ENCODE data around the gene PTGDR. TPM values are rescaled to one million over a fixed set of nuclear protein-coding genes. Genes with fewer than 3 reads are reported as not detected.

Gene PTGDR
- total and polyA plus RNA-seq, 9 donors: 0.16 to 0.71 (median 0.41) TPM

- Histone ChIP-seq H3K9me3 (replicated peaks; ENCODE audit: control insufficient read depth, low read depth, low read length) (no peaks in the 10 kb centered on the region), H3K27me3 (ENCODE audit: control insufficient read depth, insufficient read depth, low read length) (peaks cover 21% of the 10 kb centered on the region)
These were observed 4.3 kb upstream of the PTGDR start for GRCh38 chr14:52263190-52263589.

GRCh38 chr14:52265253-52265652, 2.2 kb upstream of the PTGDR start:
- H3K27ac ChIP-seq (ENCODE audit: low read length): no peak overlapping the region
- H3K36me3 ChIP-seq (ENCODE audit: control insufficient read depth, insufficient read depth, low read length): no peaks in the 10 kb centered on the region
- H3K4me3 ChIP-seq (ENCODE audit: low read length): no peak overlapping the region
- no peak for DNase-seq
- WGBS (ENCODE audit: insufficient coverage): 92% methylated on average over 2 of the region's 5 CpGs
- no peaks in the 10 kb centered on the region for H3K9me3 ChIP-seq (replicated peaks; ENCODE audit: control insufficient read depth, low read depth, low read length)
- peaks cover 37% of the 10 kb centered on the region for H3K27me3 ChIP-seq (ENCODE audit: control insufficient read depth, insufficient read depth, low read length)
- H3K4me1 ChIP-seq (ENCODE audit: control insufficient read depth, insufficient read depth, low read length): peaks cover 21% of the 10 kb centered on the region

More at GRCh38 chr14:52263190-52263589, 4.3 kb upstream of the PTGDR start:
- Histone ChIP-seq H3K27ac (ENCODE audit: low read length) (no peak overlapping the region), H3K4me3 (ENCODE audit: low read length) (no peak overlapping the region), H3K4me1 (ENCODE audit: control insufficient read depth, insufficient read depth, low read length) (peaks cover 11% of the 10 kb centered on the region), H3K36me3 (ENCODE audit: control insufficient read depth, insufficient read depth, low read length) (no peaks in the 10 kb centered on the region)
- no peak for DNase-seq

- Histone ChIP-seq H3K9me3 (replicated peaks; ENCODE audit: control insufficient read depth, low read depth, low read length) (no peaks in the 10 kb centered on the region), H3K4me1 (ENCODE audit: control insufficient read depth, insufficient read depth, low read length) (peaks cover 21% of the 10 kb centered on the region), H3K27me3 (ENCODE audit: control insufficient read depth, insufficient read depth, low read length) (peaks cover 37% of the 10 kb centered on the region), H3K27ac (ENCODE audit: low read length) (no peak overlapping the region), H3K4me3 (ENCODE audit: low read length) (no peak overlapping the region), H3K36me3 (ENCODE audit: control insufficient read depth, insufficient read depth, low read length) (no peaks in the 10 kb centered on the region)
- WGBS (ENCODE audit: insufficient coverage): 63% methylated on average over 3 of the region's 3 CpGs
- DNase-seq: peak; percentile 39
These were observed 1.3 kb upstream of the PTGDR start for GRCh38 chr14:52266179-52266578.

GRCh38 chr14:52266782-52267181, 716 bp upstream of the PTGDR start:
- H3K9me3 ChIP-seq (replicated peaks; ENCODE audit: control insufficient read depth, low read depth, low read length): no peaks in the 10 kb centered on the region
- H3K4me1 ChIP-seq (ENCODE audit: control insufficient read depth, insufficient read depth, low read length): peaks cover 21% of the 10 kb centered on the region
- H3K4me3 ChIP-seq (ENCODE audit: low read length): no peak overlapping the region
- no peak overlapping the region for H3K27ac ChIP-seq (ENCODE audit: low read length)
- 62% methylated on average over 3 of the region's 5 CpGs for WGBS (ENCODE audit: insufficient coverage)
- peaks cover 37% of the 10 kb centered on the region for H3K27me3 ChIP-seq (ENCODE audit: control insufficient read depth, insufficient read depth, low read length)
- no peaks in the 10 kb centered on the region for H3K36me3 ChIP-seq (ENCODE audit: control insufficient read depth, insufficient read depth, low read length)
- no peak for DNase-seq

- Histone ChIP-seq H3K9me3 (replicated peaks; ENCODE audit: control insufficient read depth, low read depth, low read length) (no peaks in the 10 kb centered on the region), H3K27ac (ENCODE audit: low read length) (no peak overlapping the region), H3K27me3 (ENCODE audit: control insufficient read depth, insufficient read depth, low read length) (peaks cover 39% of the 10 kb centered on the region), H3K4me3 (ENCODE audit: low read length) (peak overlapping the region; percentile 30), H3K4me1 (ENCODE audit: control insufficient read depth, insufficient read depth, low read length) (peaks cover 21% of the 10 kb centered on the region), H3K36me3 (ENCODE audit: control insufficient read depth, insufficient read depth, low read length) (no peaks in the 10 kb centered on the region)
- DNase-seq: peak; percentile 32
- 1% methylated on average over 40 of the region's 54 CpGs for WGBS (ENCODE audit: insufficient coverage)
These were observed 972 bp downstream of the PTGDR start for GRCh38 chr14:52268279-52269061.

GRCh38 chr14:52269100-52269499, 1.6 kb downstream of the PTGDR start:
- 27% methylated on average over 13 of the region's 17 CpGs for WGBS (ENCODE audit: insufficient coverage)
- no peaks in the 10 kb centered on the region for H3K36me3 ChIP-seq (ENCODE audit: control insufficient read depth, insufficient read depth, low read length)
- H3K4me1 ChIP-seq (ENCODE audit: control insufficient read depth, insufficient read depth, low read length): peaks cover 21% of the 10 kb centered on the region
- H3K27ac ChIP-seq (ENCODE audit: low read length): no peak overlapping the region
- no peak for DNase-seq
- H3K27me3 ChIP-seq (ENCODE audit: control insufficient read depth, insufficient read depth, low read length): peaks cover 38% of the 10 kb centered on the region
- H3K9me3 ChIP-seq (replicated peaks; ENCODE audit: control insufficient read depth, low read depth, low read length): no peaks in the 10 kb centered on the region
- peak overlapping the region; percentile 30 for H3K4me3 ChIP-seq (ENCODE audit: low read length)

GRCh38 chr14:52269982-52270381, 2.5 kb downstream of the PTGDR start:
- peaks cover 21% of the 10 kb centered on the region for H3K4me1 ChIP-seq (ENCODE audit: control insufficient read depth, insufficient read depth, low read length)
- H3K27me3 ChIP-seq (ENCODE audit: control insufficient read depth, insufficient read depth, low read length): peaks cover 41% of the 10 kb centered on the region
- peak; percentile 94 for DNase-seq
- H3K36me3 ChIP-seq (ENCODE audit: control insufficient read depth, insufficient read depth, low read length): no peaks in the 10 kb centered on the region
- no peak overlapping the region for H3K27ac ChIP-seq (ENCODE audit: low read length)
- no peak overlapping the region for H3K4me3 ChIP-seq (ENCODE audit: low read length)
- H3K9me3 ChIP-seq (replicated peaks; ENCODE audit: control insufficient read depth, low read depth, low read length): no peaks in the 10 kb centered on the region
- WGBS (ENCODE audit: insufficient coverage): 51% methylated on average over 8 of the region's 8 CpGs

GRCh38 chr14:52271538-52271937, 4.0 kb downstream of the PTGDR start:
- no peaks in the 10 kb centered on the region for H3K36me3 ChIP-seq (ENCODE audit: control insufficient read depth, insufficient read depth, low read length)
- DNase-seq: no peak
- peaks cover 19% of the 10 kb centered on the region for H3K4me1 ChIP-seq (ENCODE audit: control insufficient read depth, insufficient read depth, low read length)
- H3K4me3 ChIP-seq (ENCODE audit: low read length): no peak overlapping the region
- H3K27ac ChIP-seq (ENCODE audit: low read length): no peak overlapping the region
- peaks cover 39% of the 10 kb centered on the region for H3K27me3 ChIP-seq (ENCODE audit: control insufficient read depth, insufficient read depth, low read length)
- no CpG with 5 or more reads among the region's 1 CpG for WGBS (ENCODE audit: insufficient coverage)
- H3K9me3 ChIP-seq (replicated peaks; ENCODE audit: control insufficient read depth, low read depth, low read length): no peaks in the 10 kb centered on the region

- no peak for DNase-seq
- Histone ChIP-seq H3K36me3 (ENCODE audit: control insufficient read depth, insufficient read depth, low read length) (no peaks in the 10 kb centered on the region), H3K27ac (ENCODE audit: low read length) (no peak overlapping the region), H3K4me1 (ENCODE audit: control insufficient read depth, insufficient read depth, low read length) (peaks cover 16% of the 10 kb centered on the region), H3K4me3 (ENCODE audit: low read length) (no peak overlapping the region), H3K27me3 (ENCODE audit: control insufficient read depth, insufficient read depth, low read length) (peaks cover 31% of the 10 kb centered on the region), H3K9me3 (replicated peaks; ENCODE audit: control insufficient read depth, low read depth, low read length) (no peaks in the 10 kb centered on the region)
- 100% methylated on average over 1 of the region's 3 CpGs for WGBS (ENCODE audit: insufficient coverage)
These were observed 4.9 kb downstream of the PTGDR start for GRCh38 chr14:52272375-52272774.

GRCh38 chr14:52275372-52275771, 7.9 kb downstream of the PTGDR start:
- DNase-seq: no peak
- WGBS (ENCODE audit: insufficient coverage): no CpG with 5 or more reads among the region's 3 CpGs
- no peaks in the 10 kb centered on the region for H3K4me1 ChIP-seq (ENCODE audit: control insufficient read depth, insufficient read depth, low read length)
- H3K27ac ChIP-seq (ENCODE audit: low read length): no peak overlapping the region
- no peak overlapping the region for H3K4me3 ChIP-seq (ENCODE audit: low read length)
- peaks cover 9% of the 10 kb centered on the region for H3K27me3 ChIP-seq (ENCODE audit: control insufficient read depth, insufficient read depth, low read length)
- H3K36me3 ChIP-seq (ENCODE audit: control insufficient read depth, insufficient read depth, low read length): no peaks in the 10 kb centered on the region
- no peaks in the 10 kb centered on the region for H3K9me3 ChIP-seq (replicated peaks; ENCODE audit: control insufficient read depth, low read depth, low read length)

Data from muscle of leg (tissue), 11 donors.